Stomach (tissue), 9 donors: ENCODE measurements around the gene COPG2. TPM values are rescaled to one million over a fixed set of nuclear protein-coding genes. Genes with fewer than 3 reads are reported as not detected.

Experiments used
- DNase-seq, 2 donors: peaks; one replicate each; pipeline versions ENCODE4 v3.0.0 to v3.0.0-alpha.2; 2013 to 2019
- H3K27ac ChIP-seq, 5 donors: fragments of 200-600 bp in 4 of 5; sonication (generic) in 4 of 5; one replicate each; pipeline ENCODE4 v1.5.1; 2013 to 2019; ENCODE audit warnings: mild to moderate bottlenecking in 1 of 5, moderate library complexity in 1 of 5
- H3K27me3 ChIP-seq, 3 donors: fragments of 200-600 bp; sonication (generic); one replicate each; pipeline ENCODE4 v1.5.1; 2017 to 2019; ENCODE audit warnings: mixed run types in 1 of 3
- H3K36me3 ChIP-seq, 4 donors: fragments of 200-600 bp; sonication (generic); 1 replicate in 3 of 4; 2 replicates in 1 of 4; pipeline ENCODE4 v1.5.1; 2016 to 2019
- H3K4me1 ChIP-seq, 4 donors: fragments of 200-600 bp; sonication (generic); one replicate each; pipeline ENCODE4 v1.5.1; 2016 to 2019
- H3K4me3 ChIP-seq, 4 donors: fragments of 200-600 bp; sonication (generic) in 3 of 4; one replicate each; pipeline ENCODE4 v1.5.1; 2016 to 2019; ENCODE audit warnings: mild to moderate bottlenecking in 1 of 4
- H3K9me3 ChIP-seq, 4 donors: fragments of 200-600 bp; sonication (generic); one replicate each; pipeline ENCODE4 v1.5.1; 2016 to 2019
- EP300 ChIP-seq: sonication (generic); formaldehyde crosslinking; IDR thresholded peaks from one replicate; pipeline ENCODE4 v1.6.1; 2017; ENCODE audit warnings: antibody characterized with exemption
- POLR2A ChIP-seq, 4 donors: fragments of 450-650 bp; IDR thresholded peaks; one replicate each; pipeline ENCODE4 v1.6.1; 2016; ENCODE audit warnings: antibody characterized with exemption in 4 of 4, control low read depth in 2 of 4, mild to moderate bottlenecking in 1 of 4, moderate library complexity in 1 of 4
- POLR2AphosphoS5 ChIP-seq, 3 donors: sonication (generic); formaldehyde crosslinking; IDR thresholded peaks; one replicate each; pipeline ENCODE4 v1.6.1; 2016; ENCODE audit warnings: antibody characterized with exemption in 3 of 3
- WGBS, 5 donors: extraction: QIAGEN DNeasy Blood & Tissue Kit in 3 of 5; methylation state at CpG; one replicate each; pipeline versions ENCODE4 v1.1.5 to v1.1.7; 2013 to 2018; 5-methylcytosine and 5-hydroxymethylcytosine counted together
- intact Hi-C: fragments of 100-400 bp; cut with DNase I; formaldehyde crosslinking; loops from one replicate; pipeline ENCODE4 v1.15.1; 2023; ENCODE audit warnings: low total_unique reads
- polyA plus RNA-seq, 3 donors: library from polyadenylated mRNA; stranded (reverse); fragments of 200-250 nt; gene quantifications; one replicate each; pipeline ENCODE4 v1.2.3, GENCODE V29; 2013
- total RNA-seq, 5 donors: library from RNA; depleted of rRNA; stranded (reverse); fragments of >200 nt; gene quantifications; one replicate each; pipeline versions ENCODE4 v1.1.0 to v1.2.3, GENCODE V29; 2014 to 2016
- TF ChIP-seq, protein P1 (sequence below), 7 experiments: fragments of 450-650 bp in 4 of 7; fragments of 200-600 bp in 3 of 7; sonication (generic) in 3 of 7; IDR thresholded peaks; one replicate each; pipeline ENCODE4 v1.5.1; 2016 to 2019; ENCODE audit warnings: antibody characterized with exemption in 7 of 7, control low read depth in 2 of 7, mild to moderate bottlenecking in 1 of 7
- donor health status: healthy with polysubstance abuse.
- donor health status: Bipolar disorder and iron deficiency.
- donor health status: healthy.

The COPG2 gene
- total and polyA plus RNA-seq, 8 donors = 6.6 to 50.0 (median 7.7) TPM

DNA sequence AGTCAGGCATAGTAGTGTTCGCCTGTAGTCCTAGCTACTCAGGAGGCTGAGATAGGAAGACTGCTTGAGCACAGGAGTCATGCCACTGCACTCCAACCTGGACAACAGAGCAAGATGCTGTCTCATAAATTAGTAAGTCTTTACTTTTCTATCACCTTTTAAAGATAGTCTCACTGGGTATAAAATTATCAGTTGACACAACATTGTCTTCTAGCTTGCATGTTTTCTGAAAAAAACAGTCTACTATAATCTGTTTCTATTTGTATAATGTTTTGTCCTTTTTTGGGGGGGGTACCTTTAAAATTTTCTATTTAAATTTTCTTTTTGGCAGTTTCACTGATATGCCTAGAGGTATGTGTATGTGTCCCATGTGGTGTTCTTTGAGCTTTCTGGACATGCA, 39.6 kb downstream of the COPG2 start:
- no peak for DNase-seq
- Histone ChIP-seq H3K4me1 (no peaks in the 10 kb centered on the region), H3K27me3 (no peaks in the 10 kb centered on the region), H3K4me3 (no peak overlapping the region), H3K36me3 (peaks cover 0 to 20% (median 2%) of the 10 kb centered on the region in 4 donors), H3K27ac (no peak overlapping the region), H3K9me3 (peaks cover 5 to 29% (median 14%) of the 10 kb centered on the region in 4 donors)
- WGBS, 5 donors = 96 to 100% (median 100%) methylated on average over 1 of the region's 1 CpG
- intact Hi-C loops = no loop called here
- TF ChIP-seq POLR2A (IDR thresholded peaks at IDR 0.05) (no peak), EP300 (no peak), POLR2AphosphoS5 (IDR thresholded peaks at IDR 0.05) (no peak)
- TF ChIP-seq, protein P1, sequence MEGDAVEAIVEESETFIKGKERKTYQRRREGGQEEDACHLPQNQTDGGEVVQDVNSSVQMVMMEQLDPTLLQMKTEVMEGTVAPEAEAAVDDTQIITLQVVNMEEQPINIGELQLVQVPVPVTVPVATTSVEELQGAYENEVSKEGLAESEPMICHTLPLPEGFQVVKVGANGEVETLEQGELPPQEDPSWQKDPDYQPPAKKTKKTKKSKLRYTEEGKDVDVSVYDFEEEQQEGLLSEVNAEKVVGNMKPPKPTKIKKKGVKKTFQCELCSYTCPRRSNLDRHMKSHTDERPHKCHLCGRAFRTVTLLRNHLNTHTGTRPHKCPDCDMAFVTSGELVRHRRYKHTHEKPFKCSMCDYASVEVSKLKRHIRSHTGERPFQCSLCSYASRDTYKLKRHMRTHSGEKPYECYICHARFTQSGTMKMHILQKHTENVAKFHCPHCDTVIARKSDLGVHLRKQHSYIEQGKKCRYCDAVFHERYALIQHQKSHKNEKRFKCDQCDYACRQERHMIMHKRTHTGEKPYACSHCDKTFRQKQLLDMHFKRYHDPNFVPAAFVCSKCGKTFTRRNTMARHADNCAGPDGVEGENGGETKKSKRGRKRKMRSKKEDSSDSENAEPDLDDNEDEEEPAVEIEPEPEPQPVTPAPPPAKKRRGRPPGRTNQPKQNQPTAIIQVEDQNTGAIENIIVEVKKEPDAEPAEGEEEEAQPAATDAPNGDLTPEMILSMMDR (IDR thresholded peaks at IDR 0.05) = no peak

DNA sequence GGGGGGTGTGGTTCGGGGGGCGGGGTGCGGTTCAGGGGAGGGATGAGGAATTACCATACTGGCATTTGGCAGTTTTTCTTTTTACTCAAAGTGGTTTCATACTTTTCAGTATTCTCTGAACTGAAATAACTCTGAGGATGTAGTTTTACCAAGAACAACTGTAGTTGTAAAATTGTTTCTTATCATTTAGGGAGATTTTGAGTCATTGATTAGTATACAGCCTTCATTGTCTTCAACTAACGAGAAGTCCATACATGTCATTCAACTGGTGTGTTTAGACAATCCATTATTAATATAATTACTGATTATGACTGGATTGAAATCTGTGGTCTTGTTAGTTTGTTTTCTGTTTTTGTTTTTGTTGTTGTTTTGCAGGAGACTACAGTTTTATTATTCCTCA, 40.8 kb downstream of the COPG2 start:
- intact Hi-C loops = no loop called here
- 79 to 97% (median 96%) methylated on average over 4 of the region's 4 CpGs for WGBS, 5 donors
- H3K27me3 ChIP-seq = no peaks in the 10 kb centered on the region
- TF ChIP-seq EP300 = no peak
- no peak for TF ChIP-seq POLR2A (IDR thresholded peaks at IDR 0.05)
- TF ChIP-seq, protein P1 (IDR thresholded peaks at IDR 0.05) = no peak
- TF ChIP-seq POLR2AphosphoS5 (IDR thresholded peaks at IDR 0.05) = no peak
- peaks cover 0 to 30% (median 2%) of the 10 kb centered on the region in 4 donors for H3K36me3 ChIP-seq
- peaks cover 5 to 29% (median 13%) of the 10 kb centered on the region in 4 donors for H3K9me3 ChIP-seq
- no peak for DNase-seq
- H3K4me3 ChIP-seq = no peak overlapping the region
- no peaks in the 10 kb centered on the region for H3K4me1 ChIP-seq
- no peak overlapping the region for H3K27ac ChIP-seq

DNA sequence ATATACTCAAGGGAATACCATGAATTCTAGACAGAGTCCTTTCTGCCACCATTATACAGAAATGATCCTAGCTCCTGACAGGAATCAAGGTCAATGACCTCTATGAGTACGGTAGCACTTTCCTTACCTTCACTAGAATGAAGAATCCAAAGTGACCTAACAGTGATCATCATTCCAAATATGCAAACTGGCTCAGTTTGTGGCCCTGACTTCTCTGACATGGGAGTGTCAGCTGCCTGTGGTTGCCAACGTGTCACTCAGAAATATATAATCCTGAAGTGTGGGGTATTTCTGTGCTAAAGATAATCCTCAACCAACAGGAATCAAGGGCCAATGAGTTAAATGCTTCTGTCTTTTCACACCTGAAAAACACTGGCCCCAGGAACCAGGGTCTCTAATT, 45.7 kb downstream of the COPG2 start:
- no peak overlapping the region for H3K4me3 ChIP-seq
- peaks cover 0 to 10% (median 3%) of the 10 kb centered on the region in 4 donors for H3K9me3 ChIP-seq
- no peak for DNase-seq
- intact Hi-C loops = no loop called here
- H3K27ac ChIP-seq = no peak overlapping the region
- no peaks in the 10 kb centered on the region for H3K4me1 ChIP-seq
- H3K36me3 ChIP-seq = peaks cover 0 to 25% (median 2%) of the 10 kb centered on the region in 4 donors
- TF ChIP-seq, protein P1 (IDR thresholded peaks at IDR 0.05) = no peak
- TF ChIP-seq POLR2A (IDR thresholded peaks at IDR 0.05) = no peak
- no peak for TF ChIP-seq POLR2AphosphoS5 (IDR thresholded peaks at IDR 0.05)
- no peak for TF ChIP-seq EP300
- WGBS, 5 donors = 78 to 97% (median 96%) methylated on average over 2 of the region's 2 CpGs
- H3K27me3 ChIP-seq = no peaks in the 10 kb centered on the region

DNA sequence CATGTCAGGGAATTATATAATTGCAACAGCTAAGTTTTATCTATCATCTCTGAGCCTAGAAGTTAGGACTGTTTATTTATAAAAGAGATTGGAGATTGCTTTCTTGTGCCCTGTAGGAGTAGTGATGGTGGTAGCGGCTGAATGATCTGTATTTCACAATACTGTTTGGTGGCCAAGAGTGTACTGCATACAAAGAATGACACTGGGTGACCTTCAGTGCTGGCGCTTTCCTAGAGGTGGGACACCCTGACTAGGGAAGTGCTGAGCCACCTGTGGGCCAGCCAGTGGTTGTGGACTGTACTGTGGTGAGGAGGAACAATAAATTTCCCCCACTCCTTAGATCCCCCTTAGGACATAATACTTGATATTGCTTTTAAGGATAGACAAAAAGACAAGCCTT, 53.0 kb downstream of the COPG2 start:
- H3K4me3 ChIP-seq = no peak overlapping the region
- intact Hi-C loops = no loop called here
- WGBS, 5 donors = 93 to 98% (median 96%) methylated on average over 2 of the region's 2 CpGs
- H3K27ac ChIP-seq = no peak overlapping the region
- H3K9me3 ChIP-seq = no peaks in the 10 kb centered on the region
- no peaks in the 10 kb centered on the region for H3K4me1 ChIP-seq
- DNase-seq = no peak
- H3K36me3 ChIP-seq = peaks cover 6 to 67% (median 48%) of the 10 kb centered on the region in 4 donors
- TF ChIP-seq, protein P1 (IDR thresholded peaks at IDR 0.05) = no peak
- TF ChIP-seq POLR2A (IDR thresholded peaks at IDR 0.05) = no peak
- no peak for TF ChIP-seq EP300
- no peak for TF ChIP-seq POLR2AphosphoS5 (IDR thresholded peaks at IDR 0.05)
- H3K27me3 ChIP-seq = no peaks in the 10 kb centered on the region
